Upper lobe of left lung (tissue), 4 donors: ENCODE results near the gene MFAP4.

ENCODE experiments used
- CTCF ChIP-seq, 6 experiments: fragments of 450-650 bp in 4 of 6; fragments of 200-600 bp in 2 of 6; sonication (generic) in 2 of 6; IDR thresholded peaks; one replicate each; pipeline ENCODE4 v1.5.1; 2016 to 2019; ENCODE audit warnings: antibody characterized with exemption in 6 of 6
- EP300 ChIP-seq, 4 donors: sonication (generic); formaldehyde crosslinking; IDR thresholded peaks; one replicate each; pipeline ENCODE4 v1.5.1; 2017; ENCODE audit warnings: antibody characterized with exemption in 4 of 4, control low read depth in 2 of 4
- POLR2A ChIP-seq, 4 donors: fragments of 450-650 bp; IDR thresholded peaks; one replicate each; pipeline ENCODE4 v1.5.1; 2016 to 2017; ENCODE audit warnings: antibody characterized with exemption in 4 of 4, mild to moderate bottlenecking in 2 of 4
- POLR2AphosphoS5 ChIP-seq, 2 donors: sonication (generic); formaldehyde crosslinking; IDR thresholded peaks; one replicate each; pipeline ENCODE4 v1.5.1; 2017; ENCODE audit warnings: antibody characterized with exemption in 2 of 2

DNA sequence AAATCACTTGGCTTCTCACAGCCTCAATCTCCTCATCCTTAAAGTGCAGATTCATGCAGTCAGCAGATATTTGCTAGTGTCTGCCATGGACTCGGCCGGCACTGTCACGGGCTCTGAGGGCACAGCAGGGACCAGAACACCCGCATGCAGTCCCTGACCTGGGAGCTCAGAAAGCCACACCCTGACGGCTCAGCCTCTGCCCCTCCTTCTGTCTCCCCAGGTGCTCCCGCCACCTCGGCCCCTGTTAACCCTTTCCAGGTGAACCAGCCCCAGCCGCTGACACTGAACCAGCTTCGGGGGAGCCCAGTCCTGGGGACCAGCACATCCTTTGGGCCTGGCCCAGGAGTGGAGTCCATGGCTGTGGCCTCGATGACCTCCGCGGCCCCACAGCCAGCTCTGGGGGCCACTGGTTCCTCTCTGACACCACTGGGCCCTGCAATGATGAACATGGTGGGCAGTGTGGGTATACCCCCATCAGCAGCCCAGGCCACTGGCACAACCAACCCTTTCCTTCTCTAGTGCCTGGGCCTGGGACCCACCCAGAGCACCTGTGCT is 53.2 kb downstream of the MFAP4 start:
- TF ChIP-seq POLR2A (IDR thresholded peaks at IDR 0.05) (no peak), CTCF (IDR thresholded peaks at IDR 0.05) (no peak), POLR2AphosphoS5 (IDR thresholded peaks at IDR 0.05) (no peak), EP300 (IDR thresholded peaks at IDR 0.05) (no peak)
